K562 (cell line): Measurements from ENCODE around the gene FDPS. TPM values are rescaled to one million over a fixed set of nuclear protein-coding genes. Genes with fewer than 3 reads are reported as not detected.

ENCODE experiments used
- ATAC-seq: fragments of 200-7000 bp; cut with Tn5 transposase; 3 replicates; pipeline ENCODE4 v1.9.1; 2020; ENCODE audit warnings: moderate library complexity
- BruUV-seq: library from RNA; stranded (reverse); fragments of 400-500 nt; replicated peaks from 2 replicates; lab custom pipeline; 2021; lab: Mats Ljungman, UMichigan
- CTCF ChIA-PET: fragments of 300-600 bp; formaldehyde crosslinking; extraction: SDS; loops from one replicate; lab custom pipeline; 2021; ENCODE audit warnings: low intra/inter-chr PET ratio; lab: Yijun Ruan, JAX
- POLR2A ChIA-PET: fragments of 300-600, 350-650 bp; sonication (Branson Sonifier 250); formaldehyde crosslinking; extraction: SDS; loops from one replicate; lab custom pipeline; 2021; ENCODE audit warnings: antibody characterized with exemption, inconsistent platforms; lab: Yijun Ruan, JAX
- DNase-seq, 4 experiments: peaks; one replicate each; pipeline versions ENCODE4 v3.0.0 to v3.0.0-alpha.2; 2011 to 2018; ENCODE audit warnings: low spot score in 3 of 4, mixed read lengths in 3 of 4; ENCODE audit errors: extremely low read depth in 1 of 4
- FAIRE-seq: peaks from 2 replicates; lab custom pipeline; 2011; peaks lifted over from hg19 to GRCh38; lab: Jason Lieb, UNC
- H2AFZ ChIP-seq: 2 replicates; pipeline ENCODE4 v1.6.0; 2011; ENCODE audit warnings: low read depth, low read length, control low read depth, inconsistent platforms
- H3K27ac ChIP-seq: fragments of 200-600 bp; 3 replicates; pipeline ENCODE4 v1.8.0; 2011; ENCODE audit warnings: low read depth, mild to moderate bottlenecking, control low read depth, inconsistent platforms, low read length, moderate library complexity, mixed read lengths; ENCODE audit errors: extremely low read depth
- H3K27me3 ChIP-seq, 2 experiments: fragments of 300-600 bp in 1 of 2; 2 replicates in 1 of 2; 3 replicates in 1 of 2; pipeline versions ENCODE4 v1.6.0 to v1.8.0; 2011; ENCODE audit warnings: inconsistent platforms in 2 of 2, low read length in 2 of 2, mild to moderate bottlenecking in 1 of 2, mixed read lengths in 1 of 2, moderate library complexity in 1 of 2; ENCODE audit not compliant: control insufficient read depth in 2 of 2, insufficient read depth in 2 of 2
- H3K36me3 ChIP-seq: fragments of 300-600 bp; 3 replicates; pipeline ENCODE4 v1.8.0; 2011; ENCODE audit warnings: mild to moderate bottlenecking, low read length, inconsistent platforms; ENCODE audit not compliant: control insufficient read depth, insufficient read depth
- H3K4me1 ChIP-seq, 2 experiments: fragments of 200-600 bp in 1 of 2; replicated peaks in 1 of 2; 2 replicates in 1 of 2; 3 replicates in 1 of 2; pipeline versions ENCODE4 v1.5.1 to v1.8.0; 2011; ENCODE audit warnings: inconsistent platforms in 2 of 2, low read length in 2 of 2, mild to moderate bottlenecking in 1 of 2, mixed read lengths in 1 of 2, moderate library complexity in 1 of 2; ENCODE audit not compliant: control insufficient read depth in 2 of 2, insufficient read depth in 2 of 2
- H3K4me2 ChIP-seq: 2 replicates; pipeline ENCODE4 v1.6.1; 2011; ENCODE audit warnings: low read length, control low read depth, inconsistent platforms, mixed read lengths; ENCODE audit not compliant: insufficient read depth
- H3K4me3 ChIP-seq: fragments of 200-600 bp; sonication (generic), shearing (Covaris generic); 2 replicates; pipeline ENCODE4 v1.5.1; 2016; ENCODE audit warnings: control low read depth, inconsistent platforms
- H3K79me2 ChIP-seq: fragments of 200-600 bp; 3 replicates; pipeline ENCODE4 v1.8.0; 2011; ENCODE audit warnings: low read length, inconsistent platforms; ENCODE audit not compliant: control insufficient read depth, insufficient read depth
- H3K9ac ChIP-seq, 2 experiments: 2 replicates each; pipeline versions ENCODE4 v1.6.0 to v1.6.1; 2011; ENCODE audit warnings: low read depth in 2 of 2, low read length in 2 of 2, control low read depth in 1 of 2, inconsistent platforms in 1 of 2, mild to moderate bottlenecking in 1 of 2, mixed read lengths in 1 of 2; ENCODE audit not compliant: insufficient read depth in 1 of 2
- H3K9me1 ChIP-seq: one replicate; pipeline ENCODE4 v1.6.0; 2011; ENCODE audit warnings: inconsistent platforms, mild to moderate bottlenecking, low read length, moderate library complexity; ENCODE audit not compliant: control insufficient read depth, insufficient read depth
- H3K9me3 ChIP-seq: replicated peaks from 2 replicates; pipeline ENCODE4 v1.5.1; 2011; ENCODE audit warnings: low read depth, low read length, inconsistent platforms; ENCODE audit not compliant: control insufficient read depth, insufficient read depth
- H4K20me1 ChIP-seq: replicated peaks from 2 replicates; pipeline ENCODE4 v1.6.1; 2011; ENCODE audit warnings: low read length, inconsistent platforms, mixed read lengths; ENCODE audit not compliant: control insufficient read depth, insufficient read depth
- HCFC1 ChIP-seq: IDR thresholded peaks from 2 replicates; pipeline ENCODE4 v1.6.1; 2012; ENCODE audit warnings: low read depth, low read length, improper control_type of control experiment
- POLR2A ChIP-seq: fragments of 450-650 bp; conservative IDR thresholded peaks from 2 replicates; pipeline ENCODE4 v1.6.1; 2016
- ZNF507 ChIP-seq: conservative IDR thresholded peaks from 2 replicates; pipeline ENCODE4 v1.6.1; 2017; ENCODE audit warnings: missing genetic modification characterization, missing compliant biosample characterization
- WGBS: fragments of 100-300 bp; shearing (Covaris generic); methylation state at CpG from one replicate; pipeline ENCODE4 v1.1.6; 2016; ENCODE audit warnings: low coverage, mixed read lengths; ENCODE audit not compliant: insufficient coverage; ENCODE audit errors: missing lambda C conversion rate; 5-methylcytosine and 5-hydroxymethylcytosine counted together
- in situ Hi-C: fragments of 300-500 bp; cut with MboI; formaldehyde crosslinking; loops from 4 replicates; pipeline ENCODE4 v1.15.0; 2018; ENCODE audit warnings: inconsistent platforms, mixed read lengths
- intact Hi-C: fragments of 100-400 bp; cut with micrococcal nuclease; formaldehyde crosslinking; loops from 2 replicates; pipeline ENCODE4 v1.14.2; 2022
- polyA plus RNA-seq, 8 experiments: library from polyadenylated mRNA; depleted of rRNA in 4 of 8; stranded (reverse) in 5 of 8; unstranded in 3 of 8; fragments of >200 nt; fragmentation: Nextera tagmentation in 2 of 8; fragmentation: Illumina TruSeq in 1 of 8; extraction: Ambion mirVana in 2 of 8; extraction: Trizol in 1 of 8; gene quantifications; 2 replicates each; pipeline versions ENCODE4 v1.2.1 to v1.2.3, GENCODE V29; 2011 to 2014; ENCODE audit warnings: inconsistent platforms in 1 of 8, missing spikeins in 1 of 8
- total RNA-seq, 7 experiments: library from RNA; depleted of rRNA in 6 of 7; stranded (reverse); fragments of >200 nt in 6 of 7; fragmentation: Illumina TruSeq in 2 of 7; extraction: Trizol in 2 of 7; gene quantifications; 2 replicates each; pipeline versions ENCODE4 v1.2.1 to v1.2.3, GENCODE V29; 2011 to 2021; ENCODE audit warnings: low replicate concordance in 1 of 7
- TF ChIP-seq, protein P1 (sequence below): fragments of 450-650 bp; IDR thresholded peaks from 2 replicates; pipeline ENCODE4 v1.6.1; 2016; ENCODE audit warnings: missing biosample characterization, missing genetic modification characterization

FDPS gene
- total and polyA plus RNA-seq, 9 of the 15 experiments (the other 6 are each of a cell fraction or from before 2014, with no cell fraction given), result 247 to 884 (median 360) TPM

DNA sequence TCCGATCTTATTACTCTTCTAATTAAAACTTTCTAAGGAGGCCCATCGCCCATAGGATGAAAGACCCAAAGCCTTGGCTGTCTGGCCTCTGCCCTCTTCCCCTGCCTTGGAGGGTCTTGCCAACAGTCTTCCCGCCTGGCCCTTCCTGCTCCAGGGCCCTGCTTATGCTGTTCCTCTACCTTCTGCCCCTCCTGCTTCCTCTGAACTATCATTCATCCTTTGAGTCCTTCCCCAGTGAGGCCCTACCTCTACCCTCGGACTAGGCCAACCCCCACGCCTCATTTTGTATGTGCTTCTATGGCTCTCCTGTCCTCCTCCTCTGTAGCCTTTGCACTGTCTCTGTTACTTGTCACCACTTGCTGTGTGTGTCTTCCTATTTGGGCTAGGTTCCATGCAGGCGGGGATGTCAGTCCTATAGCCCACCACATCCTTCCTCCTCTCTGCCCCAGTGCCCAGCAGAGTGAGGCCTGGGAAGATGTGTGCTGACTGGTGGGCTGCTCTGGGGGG, 17.4 kb downstream of the FDPS start:
- Histone ChIP-seq H3K27me3 (no peaks in the 10 kb centered on the region), H3K4me3 (no peak overlapping the region), H3K27ac (no peak overlapping the region), H3K9ac (peak overlapping the region; percentile 65 to 95; a peak in 3 of 4 replicates), H3K4me1 (peaks cover 15 to 57% of the 10 kb centered on the region in 2 experiments; a peak in 4 of 5 replicates), H3K4me2 (peak overlapping the region; percentile 93; the same call in 1 of the 2 replicates), H3K36me3 (peaks cover 43% of the 10 kb centered on the region), H3K9me3 (no peaks in the 10 kb centered on the region), H2AFZ (no peak overlapping the region), H3K79me2 (peaks cover 19% of the 10 kb centered on the region), H4K20me1 (peaks cover 4% of the 10 kb centered on the region; the same call in 1 of the 2 replicates), H3K9me1 (peaks cover 4% of the 10 kb centered on the region)
- BruUV-seq, result no TSS peak
- FAIRE-seq (peak; percentile 44), ATAC-seq (no peak), DNase-seq (no peak)
- POLR2A ChIA-PET, result interaction anchor here (0.9 to 3.0 kb wide), 2 partner anchors 11 to 199 kb away, joined by 3 to 10 read pairs; no protein-coding TSS in a partner anchor
- TF ChIP-seq, protein P1, sequence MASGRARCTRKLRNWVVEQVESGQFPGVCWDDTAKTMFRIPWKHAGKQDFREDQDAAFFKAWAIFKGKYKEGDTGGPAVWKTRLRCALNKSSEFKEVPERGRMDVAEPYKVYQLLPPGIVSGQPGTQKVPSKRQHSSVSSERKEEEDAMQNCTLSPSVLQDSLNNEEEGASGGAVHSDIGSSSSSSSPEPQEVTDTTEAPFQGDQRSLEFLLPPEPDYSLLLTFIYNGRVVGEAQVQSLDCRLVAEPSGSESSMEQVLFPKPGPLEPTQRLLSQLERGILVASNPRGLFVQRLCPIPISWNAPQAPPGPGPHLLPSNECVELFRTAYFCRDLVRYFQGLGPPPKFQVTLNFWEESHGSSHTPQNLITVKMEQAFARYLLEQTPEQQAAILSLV (tag), result no peak
- 0 out of 2 replicates have a peak, but pooled peaks have one; percentile 22 for TF ChIP-seq POLR2A
- TF ChIP-seq ZNF507 (tag), result no peak
- TF ChIP-seq HCFC1, result no peak
- CTCF ChIA-PET, result interaction anchor here (5.0 kb wide), 1 partner anchor 75 kb away, joined by 38 read pairs; no protein-coding TSS in a partner anchor
- in situ Hi-C loops (no loop called here), intact Hi-C loops (loop anchor here (10.0 kb wide), 1 partner anchor 269 kb away; no protein-coding TSS in a partner anchor)
- WGBS, result 76% methylated on average over 6 of the region's 6 CpGs
